Vagina (tissue), 2 donors: Measurements from ENCODE around the gene RASA3.

ENCODE experiments used
- POLR2A ChIP-seq, 2 donors: fragments of 450-650 bp; IDR thresholded peaks; one replicate each; pipeline ENCODE4 v1.6.1; 2017; ENCODE audit warnings: antibody characterized with exemption in 2 of 2, mild to moderate bottlenecking in 2 of 2, moderate library complexity in 2 of 2
- TF ChIP-seq, protein P1 (sequence below), 3 experiments: fragments of 450-650 bp in 2 of 3; fragments of 200-600 bp in 1 of 3; sonication (generic) in 1 of 3; IDR thresholded peaks; one replicate each; pipeline ENCODE4 v1.5.1; 2017 to 2019; ENCODE audit warnings: antibody characterized with exemption in 3 of 3, mild to moderate bottlenecking in 2 of 3, moderate library complexity in 2 of 3

DNA sequence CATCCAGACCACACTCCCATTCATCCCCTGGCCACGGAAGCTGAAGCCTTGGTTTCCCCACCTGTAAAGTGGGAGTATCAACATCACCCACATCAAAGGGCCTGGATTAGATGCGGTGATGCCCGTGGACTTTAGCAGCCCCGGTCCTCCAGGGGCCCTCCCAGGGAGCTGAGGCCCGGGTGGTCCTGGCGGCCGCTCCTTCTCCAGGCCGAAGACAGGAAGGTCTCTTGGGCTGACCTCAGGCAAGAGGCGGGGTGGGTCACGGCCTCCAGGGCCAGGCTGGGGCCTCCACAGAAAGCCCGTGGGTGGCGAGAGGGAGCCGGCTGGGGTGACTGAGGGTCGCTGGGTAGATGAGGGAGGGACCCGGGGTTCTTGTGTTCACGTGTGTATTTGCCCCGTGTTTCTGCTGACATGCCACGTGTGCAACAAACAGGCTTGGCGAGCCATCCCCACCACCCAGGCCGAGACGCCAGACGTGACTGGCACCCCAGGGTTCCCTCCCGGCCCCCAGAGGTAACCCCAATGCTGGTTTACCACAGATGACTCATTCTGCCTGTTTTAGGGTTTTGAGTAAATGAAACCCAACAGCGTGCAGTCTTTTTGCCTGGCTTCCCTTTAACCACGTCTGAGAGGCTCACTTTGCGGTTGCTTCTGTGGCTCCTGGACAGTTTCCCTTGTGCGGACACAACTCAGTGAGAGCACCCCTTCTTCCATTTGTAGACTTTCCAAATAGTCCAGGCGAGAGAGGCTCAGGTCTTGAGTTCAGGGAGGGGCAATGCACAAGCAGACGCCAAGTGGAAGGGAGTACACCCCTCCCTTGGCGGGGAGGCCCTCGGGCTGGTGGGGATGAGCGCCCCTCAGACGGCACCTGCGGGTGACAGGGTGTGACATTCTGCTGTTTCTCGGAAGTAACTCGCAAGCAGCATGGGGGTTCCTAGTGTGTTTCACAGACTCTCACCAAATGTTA lies 201.5 kb downstream of the RASA3 start:
- TF ChIP-seq POLR2A (IDR thresholded peaks at IDR 0.05): no peak
- TF ChIP-seq, protein P1, sequence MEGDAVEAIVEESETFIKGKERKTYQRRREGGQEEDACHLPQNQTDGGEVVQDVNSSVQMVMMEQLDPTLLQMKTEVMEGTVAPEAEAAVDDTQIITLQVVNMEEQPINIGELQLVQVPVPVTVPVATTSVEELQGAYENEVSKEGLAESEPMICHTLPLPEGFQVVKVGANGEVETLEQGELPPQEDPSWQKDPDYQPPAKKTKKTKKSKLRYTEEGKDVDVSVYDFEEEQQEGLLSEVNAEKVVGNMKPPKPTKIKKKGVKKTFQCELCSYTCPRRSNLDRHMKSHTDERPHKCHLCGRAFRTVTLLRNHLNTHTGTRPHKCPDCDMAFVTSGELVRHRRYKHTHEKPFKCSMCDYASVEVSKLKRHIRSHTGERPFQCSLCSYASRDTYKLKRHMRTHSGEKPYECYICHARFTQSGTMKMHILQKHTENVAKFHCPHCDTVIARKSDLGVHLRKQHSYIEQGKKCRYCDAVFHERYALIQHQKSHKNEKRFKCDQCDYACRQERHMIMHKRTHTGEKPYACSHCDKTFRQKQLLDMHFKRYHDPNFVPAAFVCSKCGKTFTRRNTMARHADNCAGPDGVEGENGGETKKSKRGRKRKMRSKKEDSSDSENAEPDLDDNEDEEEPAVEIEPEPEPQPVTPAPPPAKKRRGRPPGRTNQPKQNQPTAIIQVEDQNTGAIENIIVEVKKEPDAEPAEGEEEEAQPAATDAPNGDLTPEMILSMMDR (IDR thresholded peaks at IDR 0.05): no peak
